ENCODE data around the gene HOXA6. TPM values are rescaled to one million over a fixed set of nuclear protein-coding genes. Genes with fewer than 3 reads are reported as not detected.

HOXA6 gene
- total and polyA plus RNA-seq, 4 donors: 0.23 TPM; not detected in 3

DNA sequence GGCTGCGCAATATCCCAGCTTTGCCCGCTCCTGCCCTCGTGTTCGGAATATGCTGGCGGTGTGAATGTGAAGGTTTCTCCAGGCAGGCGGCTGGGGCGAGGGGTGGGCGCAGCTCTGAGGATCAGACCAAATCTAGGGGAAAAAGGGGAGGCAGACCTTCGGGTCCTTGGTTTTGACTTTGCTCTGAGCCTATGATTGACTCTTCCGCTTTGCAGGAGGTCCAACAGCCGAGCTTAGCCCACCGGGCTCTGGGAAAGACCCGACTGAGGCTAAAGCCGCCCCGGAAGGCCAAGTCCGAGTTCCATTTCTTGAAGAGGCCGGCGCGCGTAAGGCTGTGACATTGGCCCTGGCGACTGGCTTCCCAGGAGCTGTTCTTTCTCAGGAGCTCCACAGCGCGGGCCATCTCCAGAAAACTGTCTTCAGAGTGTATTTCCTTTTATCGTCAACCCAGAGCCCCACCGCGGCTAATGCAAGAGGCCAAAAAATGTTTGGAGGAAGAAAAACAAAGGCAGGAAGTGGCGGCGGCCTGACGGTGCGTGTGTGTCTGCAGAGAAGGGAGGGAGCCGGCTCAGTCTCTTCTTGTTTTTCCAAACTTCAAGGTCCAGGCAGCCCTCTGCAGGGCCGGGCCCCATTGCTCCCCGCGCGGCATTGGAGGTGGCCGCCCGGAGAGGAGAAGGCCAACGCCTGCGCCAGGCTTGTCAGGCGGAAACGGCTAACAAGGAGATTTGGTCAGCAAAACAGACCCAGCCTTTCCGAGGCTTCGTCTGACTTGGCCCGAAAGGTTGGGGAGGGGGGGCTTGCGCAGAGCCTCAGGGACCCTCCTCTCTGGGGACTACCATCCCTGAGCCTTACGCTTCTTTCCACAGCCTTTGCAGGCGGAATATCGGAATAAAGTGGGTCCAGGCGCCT is 41.1 kb upstream of the HOXA6 start:
- TF ChIP-seq HNF4G (IDR thresholded peaks at IDR 0.05): no peak
- TF ChIP-seq, protein P1, sequence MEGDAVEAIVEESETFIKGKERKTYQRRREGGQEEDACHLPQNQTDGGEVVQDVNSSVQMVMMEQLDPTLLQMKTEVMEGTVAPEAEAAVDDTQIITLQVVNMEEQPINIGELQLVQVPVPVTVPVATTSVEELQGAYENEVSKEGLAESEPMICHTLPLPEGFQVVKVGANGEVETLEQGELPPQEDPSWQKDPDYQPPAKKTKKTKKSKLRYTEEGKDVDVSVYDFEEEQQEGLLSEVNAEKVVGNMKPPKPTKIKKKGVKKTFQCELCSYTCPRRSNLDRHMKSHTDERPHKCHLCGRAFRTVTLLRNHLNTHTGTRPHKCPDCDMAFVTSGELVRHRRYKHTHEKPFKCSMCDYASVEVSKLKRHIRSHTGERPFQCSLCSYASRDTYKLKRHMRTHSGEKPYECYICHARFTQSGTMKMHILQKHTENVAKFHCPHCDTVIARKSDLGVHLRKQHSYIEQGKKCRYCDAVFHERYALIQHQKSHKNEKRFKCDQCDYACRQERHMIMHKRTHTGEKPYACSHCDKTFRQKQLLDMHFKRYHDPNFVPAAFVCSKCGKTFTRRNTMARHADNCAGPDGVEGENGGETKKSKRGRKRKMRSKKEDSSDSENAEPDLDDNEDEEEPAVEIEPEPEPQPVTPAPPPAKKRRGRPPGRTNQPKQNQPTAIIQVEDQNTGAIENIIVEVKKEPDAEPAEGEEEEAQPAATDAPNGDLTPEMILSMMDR (IDR thresholded peaks at IDR 0.05; ENCODE audit: low read depth, low read length, missing input control): no peak
- TF ChIP-seq HNF4A (conservative IDR thresholded peaks at IDR 0.05): no peak
- TF ChIP-seq, protein P2, sequence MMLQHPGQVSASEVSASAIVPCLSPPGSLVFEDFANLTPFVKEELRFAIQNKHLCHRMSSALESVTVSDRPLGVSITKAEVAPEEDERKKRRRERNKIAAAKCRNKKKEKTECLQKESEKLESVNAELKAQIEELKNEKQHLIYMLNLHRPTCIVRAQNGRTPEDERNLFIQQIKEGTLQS (IDR thresholded peaks at IDR 0.05): no peak
- TF ChIP-seq FOXA2 (IDR thresholded peaks at IDR 0.05): no peak
- TF ChIP-seq YY1 (IDR thresholded peaks at IDR 0.05): no peak
- no peak for TF ChIP-seq TAF1 (conservative IDR thresholded peaks at IDR 0.05)
- TF ChIP-seq GABPA (IDR thresholded peaks at IDR 0.05 in 1 of 2, conservative IDR thresholded peaks at IDR 0.05 in 1 of 2): no peak
- TF ChIP-seq NR2F2 (IDR thresholded peaks at IDR 0.05): no peak
- TF ChIP-seq, protein P3, sequence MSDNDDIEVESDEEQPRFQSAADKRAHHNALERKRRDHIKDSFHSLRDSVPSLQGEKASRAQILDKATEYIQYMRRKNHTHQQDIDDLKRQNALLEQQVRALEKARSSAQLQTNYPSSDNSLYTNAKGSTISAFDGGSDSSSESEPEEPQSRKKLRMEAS (IDR thresholded peaks at IDR 0.05): no peak
- TF ChIP-seq RAD21 (IDR thresholded peaks at IDR 0.05): no peak
- no peak for TF ChIP-seq JUND (IDR thresholded peaks at IDR 0.05)
- TF ChIP-seq, protein P4, sequence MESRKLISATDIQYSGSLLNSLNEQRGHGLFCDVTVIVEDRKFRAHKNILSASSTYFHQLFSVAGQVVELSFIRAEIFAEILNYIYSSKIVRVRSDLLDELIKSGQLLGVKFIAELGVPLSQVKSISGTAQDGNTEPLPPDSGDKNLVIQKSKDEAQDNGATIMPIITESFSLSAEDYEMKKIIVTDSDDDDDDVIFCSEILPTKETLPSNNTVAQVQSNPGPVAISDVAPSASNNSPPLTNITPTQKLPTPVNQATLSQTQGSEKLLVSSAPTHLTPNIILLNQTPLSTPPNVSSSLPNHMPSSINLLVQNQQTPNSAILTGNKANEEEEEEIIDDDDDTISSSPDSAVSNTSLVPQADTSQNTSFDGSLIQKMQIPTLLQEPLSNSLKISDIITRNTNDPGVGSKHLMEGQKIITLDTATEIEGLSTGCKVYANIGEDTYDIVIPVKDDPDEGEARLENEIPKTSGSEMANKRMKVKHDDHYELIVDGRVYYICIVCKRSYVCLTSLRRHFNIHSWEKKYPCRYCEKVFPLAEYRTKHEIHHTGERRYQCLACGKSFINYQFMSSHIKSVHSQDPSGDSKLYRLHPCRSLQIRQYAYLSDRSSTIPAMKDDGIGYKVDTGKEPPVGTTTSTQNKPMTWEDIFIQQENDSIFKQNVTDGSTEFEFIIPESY (IDR thresholded peaks at IDR 0.05): no peak
- no peak for TF ChIP-seq SP1 (IDR thresholded peaks at IDR 0.05)
- no peak for TF ChIP-seq EGR1 (IDR thresholded peaks at IDR 0.05; ENCODE audit: low read depth in 2 of 2)
- no peak for TF ChIP-seq RXRA (IDR thresholded peaks at IDR 0.05)
- DNase-seq (ENCODE audit: low spot score): no peak
- Histone ChIP-seq H3K9ac (ENCODE audit: low read depth in 1 of 2, low read length in 2 of 2) (no peak overlapping the region), H3K36me3 (ENCODE audit: control insufficient read depth in 4 of 4, insufficient read depth in 3 of 4, low read depth in 1 of 4, low read length in 3 of 4) (no peaks in the 10 kb centered on the region), H3K27me3 (ENCODE audit: control insufficient read depth in 4 of 4, insufficient read depth in 4 of 4, low read length in 3 of 4) (peaks cover 3 to 48% (median 34%) of the 10 kb centered on the region in 4 donors), H3K4me1 (ENCODE audit: control insufficient read depth in 4 of 4, insufficient read depth in 4 of 4, low read length in 3 of 4) (peaks cover 14 to 34% (median 26%) of the 10 kb centered on the region in 4 donors), H3K4me3 (ENCODE audit: low read depth in 1 of 3, low read length in 3 of 3) (peak overlapping the region in 1 of 3 donors; percentile 12), H3K9me3 (ENCODE audit: control insufficient read depth in 4 of 4, low read length in 3 of 4) (peaks cover 0 to 10% (median 0%) of the 10 kb centered on the region in 4 donors), H3K27ac (ENCODE audit: low read depth in 1 of 2, low read length in 2 of 2) (no peak overlapping the region)
- 6% methylated on average over 49 of the region's 49 CpGs for WGBS

DNA sequence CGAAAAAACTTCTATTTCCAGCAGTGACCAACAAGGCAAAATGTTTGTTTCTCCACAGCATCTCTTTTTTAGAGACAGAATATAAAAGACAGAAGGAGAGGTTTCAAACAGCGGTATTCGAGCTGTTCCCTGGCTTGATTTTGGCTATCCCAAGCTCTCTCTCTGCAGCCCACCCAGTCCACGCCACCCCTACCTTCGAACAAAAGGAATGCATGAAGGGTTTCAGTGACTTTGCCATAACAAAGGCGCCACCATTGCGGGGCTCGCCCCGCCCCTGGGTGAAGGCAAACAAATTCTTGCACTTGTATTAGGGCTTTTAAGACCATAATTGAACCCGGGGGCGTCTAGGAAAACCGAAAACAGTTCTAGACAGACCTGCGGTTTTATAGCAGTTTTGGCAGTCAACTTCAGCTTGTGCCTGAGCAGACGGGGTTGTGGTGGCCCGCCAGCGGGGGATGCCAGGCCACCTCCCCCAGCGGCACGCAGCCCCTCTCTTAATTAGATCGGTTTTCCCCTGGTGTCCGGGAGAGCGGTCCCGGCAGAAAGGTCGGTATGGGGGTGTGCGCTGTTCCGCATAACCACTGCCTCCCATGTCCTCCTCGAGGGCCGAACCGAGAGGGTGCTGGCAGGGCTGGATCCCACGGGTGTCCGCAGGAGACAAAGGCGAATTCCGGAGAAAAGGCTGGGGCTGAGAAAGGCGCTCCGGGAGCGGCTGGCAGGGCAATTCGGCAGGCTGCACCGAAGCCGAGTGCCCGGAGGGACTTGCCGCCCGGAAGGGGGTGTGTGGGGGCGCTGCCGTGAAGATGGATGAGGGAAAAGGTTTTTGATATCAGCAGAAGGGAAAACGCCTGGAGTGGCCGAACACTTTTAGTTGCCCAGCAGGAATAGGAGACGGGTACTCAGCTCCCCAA is 40.2 kb upstream of the HOXA6 start:
- Histone ChIP-seq H3K4me3 (ENCODE audit: low read depth in 1 of 3, low read length in 3 of 3) (no peak overlapping the region), H3K4me1 (ENCODE audit: control insufficient read depth in 4 of 4, insufficient read depth in 4 of 4, low read length in 3 of 4) (peaks cover 13 to 37% (median 24%) of the 10 kb centered on the region in 4 donors), H3K9ac (ENCODE audit: low read depth in 1 of 2, low read length in 2 of 2) (no peak overlapping the region), H3K36me3 (ENCODE audit: control insufficient read depth in 4 of 4, insufficient read depth in 3 of 4, low read depth in 1 of 4, low read length in 3 of 4) (no peaks in the 10 kb centered on the region), H3K27me3 (ENCODE audit: control insufficient read depth in 4 of 4, insufficient read depth in 4 of 4, low read length in 3 of 4) (peaks cover 9 to 44% (median 39%) of the 10 kb centered on the region in 4 donors), H3K9me3 (ENCODE audit: control insufficient read depth in 4 of 4, low read length in 3 of 4) (peaks cover 0 to 10% (median 0%) of the 10 kb centered on the region in 4 donors), H3K27ac (ENCODE audit: low read depth in 1 of 2, low read length in 2 of 2) (no peak overlapping the region)
- DNase-seq (ENCODE audit: low spot score): no peak
- TF ChIP-seq HNF4G (IDR thresholded peaks at IDR 0.05) (no peak), SP1 (IDR thresholded peaks at IDR 0.05) (no peak), TAF1 (conservative IDR thresholded peaks at IDR 0.05) (no peak), YY1 (IDR thresholded peaks at IDR 0.05) (no peak), FOXA1 (IDR thresholded peaks at IDR 0.05) (no peak)
- TF ChIP-seq, protein P5, sequence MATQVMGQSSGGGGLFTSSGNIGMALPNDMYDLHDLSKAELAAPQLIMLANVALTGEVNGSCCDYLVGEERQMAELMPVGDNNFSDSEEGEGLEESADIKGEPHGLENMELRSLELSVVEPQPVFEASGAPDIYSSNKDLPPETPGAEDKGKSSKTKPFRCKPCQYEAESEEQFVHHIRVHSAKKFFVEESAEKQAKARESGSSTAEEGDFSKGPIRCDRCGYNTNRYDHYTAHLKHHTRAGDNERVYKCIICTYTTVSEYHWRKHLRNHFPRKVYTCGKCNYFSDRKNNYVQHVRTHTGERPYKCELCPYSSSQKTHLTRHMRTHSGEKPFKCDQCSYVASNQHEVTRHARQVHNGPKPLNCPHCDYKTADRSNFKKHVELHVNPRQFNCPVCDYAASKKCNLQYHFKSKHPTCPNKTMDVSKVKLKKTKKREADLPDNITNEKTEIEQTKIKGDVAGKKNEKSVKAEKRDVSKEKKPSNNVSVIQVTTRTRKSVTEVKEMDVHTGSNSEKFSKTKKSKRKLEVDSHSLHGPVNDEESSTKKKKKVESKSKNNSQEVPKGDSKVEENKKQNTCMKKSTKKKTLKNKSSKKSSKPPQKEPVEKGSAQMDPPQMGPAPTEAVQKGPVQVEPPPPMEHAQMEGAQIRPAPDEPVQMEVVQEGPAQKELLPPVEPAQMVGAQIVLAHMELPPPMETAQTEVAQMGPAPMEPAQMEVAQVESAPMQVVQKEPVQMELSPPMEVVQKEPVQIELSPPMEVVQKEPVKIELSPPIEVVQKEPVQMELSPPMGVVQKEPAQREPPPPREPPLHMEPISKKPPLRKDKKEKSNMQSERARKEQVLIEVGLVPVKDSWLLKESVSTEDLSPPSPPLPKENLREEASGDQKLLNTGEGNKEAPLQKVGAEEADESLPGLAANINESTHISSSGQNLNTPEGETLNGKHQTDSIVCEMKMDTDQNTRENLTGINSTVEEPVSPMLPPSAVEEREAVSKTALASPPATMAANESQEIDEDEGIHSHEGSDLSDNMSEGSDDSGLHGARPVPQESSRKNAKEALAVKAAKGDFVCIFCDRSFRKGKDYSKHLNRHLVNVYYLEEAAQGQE (IDR thresholded peaks at IDR 0.05): no peak
- TF ChIP-seq, protein P2 (IDR thresholded peaks at IDR 0.05): no peak
- WGBS: 5% methylated on average over 46 of the region's 46 CpGs
